K562 (cell line): ENCODE data around the gene VPS45. TPM values are rescaled to one million over a fixed set of nuclear protein-coding genes. Genes with fewer than 3 reads are reported as not detected.
A peak's percentile ranks its signal among the peaks of the same experiment; 100 is the strongest.

Source experiments
- ATAC-seq: fragments of 200-7000 bp; cut with Tn5 transposase; 3 replicates; pipeline ENCODE4 v1.9.1; 2020; ENCODE audit warnings: moderate library complexity
- BruUV-seq: library from RNA; stranded (reverse); fragments of 400-500 nt; replicated peaks from 2 replicates; lab custom pipeline; 2021; lab: Mats Ljungman, UMichigan
- CTCF ChIA-PET: fragments of 300-600 bp; formaldehyde crosslinking; extraction: SDS; loops from one replicate; lab custom pipeline; 2021; ENCODE audit warnings: low intra/inter-chr PET ratio; lab: Yijun Ruan, JAX
- POLR2A ChIA-PET: fragments of 300-600, 350-650 bp; sonication (Branson Sonifier 250); formaldehyde crosslinking; extraction: SDS; loops from one replicate; lab custom pipeline; 2021; ENCODE audit warnings: antibody characterized with exemption, inconsistent platforms; lab: Yijun Ruan, JAX
- DNase-seq, 4 experiments: peaks; one replicate each; pipeline versions ENCODE4 v3.0.0 to v3.0.0-alpha.2; 2011 to 2018; ENCODE audit warnings: low spot score in 3 of 4, mixed read lengths in 3 of 4; ENCODE audit errors: extremely low read depth in 1 of 4
- FAIRE-seq: peaks from 2 replicates; lab custom pipeline; 2011; peaks lifted over from hg19 to GRCh38; lab: Jason Lieb, UNC
- H2AFZ ChIP-seq: 2 replicates; pipeline ENCODE4 v1.6.0; 2011; ENCODE audit warnings: low read depth, low read length, control low read depth, inconsistent platforms
- H3K27ac ChIP-seq: fragments of 200-600 bp; 3 replicates; pipeline ENCODE4 v1.8.0; 2011; ENCODE audit warnings: low read depth, mild to moderate bottlenecking, control low read depth, inconsistent platforms, low read length, moderate library complexity, mixed read lengths; ENCODE audit errors: extremely low read depth
- H3K27me3 ChIP-seq, 2 experiments: fragments of 300-600 bp in 1 of 2; 2 replicates in 1 of 2; 3 replicates in 1 of 2; pipeline versions ENCODE4 v1.6.0 to v1.8.0; 2011; ENCODE audit warnings: inconsistent platforms in 2 of 2, low read length in 2 of 2, mild to moderate bottlenecking in 1 of 2, mixed read lengths in 1 of 2, moderate library complexity in 1 of 2; ENCODE audit not compliant: control insufficient read depth in 2 of 2, insufficient read depth in 2 of 2
- H3K36me3 ChIP-seq: fragments of 300-600 bp; 3 replicates; pipeline ENCODE4 v1.8.0; 2011; ENCODE audit warnings: mild to moderate bottlenecking, low read length, inconsistent platforms; ENCODE audit not compliant: control insufficient read depth, insufficient read depth
- H3K4me1 ChIP-seq, 2 experiments: fragments of 200-600 bp in 1 of 2; replicated peaks in 1 of 2; 2 replicates in 1 of 2; 3 replicates in 1 of 2; pipeline versions ENCODE4 v1.5.1 to v1.8.0; 2011; ENCODE audit warnings: inconsistent platforms in 2 of 2, low read length in 2 of 2, mild to moderate bottlenecking in 1 of 2, mixed read lengths in 1 of 2, moderate library complexity in 1 of 2; ENCODE audit not compliant: control insufficient read depth in 2 of 2, insufficient read depth in 2 of 2
- H3K4me2 ChIP-seq: 2 replicates; pipeline ENCODE4 v1.6.1; 2011; ENCODE audit warnings: low read length, control low read depth, inconsistent platforms, mixed read lengths; ENCODE audit not compliant: insufficient read depth
- H3K4me3 ChIP-seq: fragments of 200-600 bp; sonication (generic), shearing (Covaris generic); 2 replicates; pipeline ENCODE4 v1.5.1; 2016; ENCODE audit warnings: control low read depth, inconsistent platforms
- H3K79me2 ChIP-seq: fragments of 200-600 bp; 3 replicates; pipeline ENCODE4 v1.8.0; 2011; ENCODE audit warnings: low read length, inconsistent platforms; ENCODE audit not compliant: control insufficient read depth, insufficient read depth
- H3K9ac ChIP-seq, 2 experiments: 2 replicates each; pipeline versions ENCODE4 v1.6.0 to v1.6.1; 2011; ENCODE audit warnings: low read depth in 2 of 2, low read length in 2 of 2, control low read depth in 1 of 2, inconsistent platforms in 1 of 2, mild to moderate bottlenecking in 1 of 2, mixed read lengths in 1 of 2; ENCODE audit not compliant: insufficient read depth in 1 of 2
- H3K9me1 ChIP-seq: one replicate; pipeline ENCODE4 v1.6.0; 2011; ENCODE audit warnings: inconsistent platforms, mild to moderate bottlenecking, low read length, moderate library complexity; ENCODE audit not compliant: control insufficient read depth, insufficient read depth
- H3K9me3 ChIP-seq: replicated peaks from 2 replicates; pipeline ENCODE4 v1.5.1; 2011; ENCODE audit warnings: low read depth, low read length, inconsistent platforms; ENCODE audit not compliant: control insufficient read depth, insufficient read depth
- H4K20me1 ChIP-seq: replicated peaks from 2 replicates; pipeline ENCODE4 v1.6.1; 2011; ENCODE audit warnings: low read length, inconsistent platforms, mixed read lengths; ENCODE audit not compliant: control insufficient read depth, insufficient read depth
- CHD1 ChIP-seq: fragments of 200-600 bp; sonication (generic); IDR thresholded peaks from one replicate; pipeline ENCODE4 v1.6.1; 2012; ENCODE audit warnings: mild to moderate bottlenecking, moderate library complexity, low read length, inconsistent platforms
- COPS2 ChIP-seq: fragments of 450-650 bp; conservative IDR thresholded peaks from 2 replicates; pipeline ENCODE4 v1.6.1; 2016; ENCODE audit warnings: mild to moderate bottlenecking, moderate library complexity
- MTA2 ChIP-seq: fragments of 450-650 bp; IDR thresholded peaks from 2 replicates; pipeline ENCODE4 v1.6.1; 2016; ENCODE audit warnings: low read depth
- TAF9B ChIP-seq: fragments of 450-650 bp; IDR thresholded peaks from 2 replicates; pipeline ENCODE4 v1.6.1; 2018; ENCODE audit warnings: mild to moderate bottlenecking; ENCODE audit not compliant: partially characterized antibody
- ZBTB7A ChIP-seq: IDR thresholded peaks from 2 replicates; pipeline ENCODE4 v1.6.1; 2011; ENCODE audit warnings: low read depth, mild to moderate bottlenecking, low read length, moderate library complexity, borderline replicate concordance; ENCODE audit not compliant: control insufficient read depth
- ZHX1 ChIP-seq: fragments of 150-350 bp; conservative IDR thresholded peaks from 2 replicates; pipeline ENCODE4 v1.6.1; 2014; ENCODE audit warnings: low read length
- ZNF232 ChIP-seq: sonication (generic); formaldehyde crosslinking; IDR thresholded peaks from 2 replicates; pipeline ENCODE4 v1.8.0; 2022; ENCODE audit warnings: mild to moderate bottlenecking, missing genetic modification reagents
- ZNF274 ChIP-seq: IDR thresholded peaks from 2 replicates; pipeline ENCODE4 v1.6.1; 2011; ENCODE audit warnings: low read depth, mild to moderate bottlenecking, low read length, moderate library complexity, borderline replicate concordance
- ZNF511 ChIP-seq: sonication (generic); formaldehyde crosslinking; IDR thresholded peaks from 2 replicates; pipeline ENCODE4 v1.8.0; 2022; ENCODE audit warnings: mild to moderate bottlenecking, missing genetic modification reagents
- WGBS: fragments of 100-300 bp; shearing (Covaris generic); methylation state at CpG from one replicate; pipeline ENCODE4 v1.1.6; 2016; ENCODE audit warnings: low coverage, mixed read lengths; ENCODE audit not compliant: insufficient coverage; ENCODE audit errors: missing lambda C conversion rate; 5-methylcytosine and 5-hydroxymethylcytosine counted together
- in situ Hi-C: fragments of 300-500 bp; cut with MboI; formaldehyde crosslinking; loops from 4 replicates; pipeline ENCODE4 v1.15.0; 2018; ENCODE audit warnings: inconsistent platforms, mixed read lengths
- intact Hi-C: fragments of 100-400 bp; cut with micrococcal nuclease; formaldehyde crosslinking; loops from 2 replicates; pipeline ENCODE4 v1.14.2; 2022
- polyA plus RNA-seq, 8 experiments: library from polyadenylated mRNA; depleted of rRNA in 4 of 8; stranded (reverse) in 5 of 8; unstranded in 3 of 8; fragments of >200 nt; fragmentation: Nextera tagmentation in 2 of 8; fragmentation: Illumina TruSeq in 1 of 8; extraction: Ambion mirVana in 2 of 8; extraction: Trizol in 1 of 8; gene quantifications; 2 replicates each; pipeline versions ENCODE4 v1.2.1 to v1.2.3, GENCODE V29; 2011 to 2014; ENCODE audit warnings: inconsistent platforms in 1 of 8, missing spikeins in 1 of 8
- total RNA-seq, 7 experiments: library from RNA; depleted of rRNA in 6 of 7; stranded (reverse); fragments of >200 nt in 6 of 7; fragmentation: Illumina TruSeq in 2 of 7; extraction: Trizol in 2 of 7; gene quantifications; 2 replicates each; pipeline versions ENCODE4 v1.2.1 to v1.2.3, GENCODE V29; 2011 to 2021; ENCODE audit warnings: low replicate concordance in 1 of 7
- TF ChIP-seq, protein P1 (sequence below): sonication (generic); formaldehyde crosslinking; IDR thresholded peaks from 2 replicates; pipeline ENCODE4 v1.8.0; 2022; ENCODE audit warnings: mild to moderate bottlenecking, missing genetic modification reagents
- TF ChIP-seq, protein P2 (sequence below): fragments of 450-650 bp; IDR thresholded peaks from 2 replicates; pipeline ENCODE4 v1.6.1; 2016; ENCODE audit warnings: missing biosample characterization, missing genetic modification characterization

VPS45 gene
- total and polyA plus RNA-seq, 9 of the 15 experiments (the other 6 are each of a cell fraction or from before 2014, with no cell fraction given) = 17.9 to 48.2 (median 34.4) TPM

DNA sequence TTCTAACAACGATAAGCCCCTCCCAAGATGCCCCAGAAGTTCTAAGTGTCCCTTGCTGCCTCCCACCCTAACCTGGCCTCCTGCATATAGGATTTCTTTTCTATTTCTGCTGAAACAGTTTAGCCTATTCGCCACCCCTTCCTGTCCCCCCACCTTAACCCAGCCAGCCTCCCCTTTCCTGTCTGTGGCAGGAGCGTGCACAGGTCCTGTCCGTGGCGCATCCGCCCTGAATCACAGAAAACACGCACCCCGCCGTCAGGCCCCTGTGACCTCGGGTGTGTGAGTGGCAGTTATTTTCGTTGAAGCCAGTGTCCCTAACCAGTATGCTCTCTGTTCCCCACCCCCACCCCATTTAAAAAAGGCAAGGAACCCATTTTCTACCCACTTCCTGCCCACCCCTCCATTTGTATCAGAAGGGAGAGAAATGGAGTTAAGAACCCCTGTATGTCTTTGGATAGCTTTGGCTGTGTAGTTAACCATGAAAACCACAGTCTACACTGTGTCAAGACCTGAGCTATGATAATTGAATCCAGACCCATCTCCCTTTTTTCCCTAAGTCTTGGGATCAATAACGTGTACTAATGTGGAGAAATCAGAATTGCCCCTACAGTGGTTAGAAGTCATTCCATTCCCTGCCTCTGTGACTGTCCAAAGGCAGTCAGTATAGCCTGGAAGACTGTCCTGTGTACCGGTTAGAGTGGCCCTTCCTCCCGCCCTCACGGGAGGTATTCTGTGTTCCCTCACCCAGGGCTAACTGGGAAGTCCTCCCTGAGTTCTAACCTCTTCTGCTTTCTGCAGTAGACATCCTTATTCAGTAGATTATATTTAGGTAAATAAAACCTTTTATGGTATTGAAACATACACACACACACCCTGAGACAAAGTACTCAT lies 84.0 kb downstream of the VPS45 start:
- BruUV-seq = TSS peak; percentile 38
- no peak for ATAC-seq
- POLR2A ChIA-PET = interaction anchor here (0.7 to 5.3 kb wide), 4 partner anchors 10 to 264 kb away, joined by 3 to 57 read pairs (median 4); a partner anchor contains a TSS
- FAIRE-seq = no peak
- Histone ChIP-seq H2AFZ (no peak overlapping the region), H3K4me1 (peaks cover 16 to 24% of the 10 kb centered on the region in 2 experiments; a peak in 4 of 5 replicates), H3K79me2 (peaks cover 5% of the 10 kb centered on the region; the same call in 1 of the 3 replicates), H3K9me3 (no peaks in the 10 kb centered on the region), H3K27me3 (no peaks in the 10 kb centered on the region), H3K9ac (peak overlapping the region; percentile 58 to 92; a peak in 2 of 4 replicates), H3K4me3 (peak overlapping the region; percentile 53; the same call in 1 of the 2 replicates), H3K36me3 (peaks cover 6% of the 10 kb centered on the region; the same call in 1 of the 3 replicates), H3K27ac (no peak overlapping the region), H3K4me2 (peak overlapping the region; percentile 60), H3K9me1 (no peaks in the 10 kb centered on the region), H4K20me1 (no peaks in the 10 kb centered on the region; the same call in 1 of the 2 replicates)
- WGBS = 67% methylated on average over 15 of the region's 15 CpGs
- intact Hi-C loops = no loop called here
- TF ChIP-seq, protein P1, sequence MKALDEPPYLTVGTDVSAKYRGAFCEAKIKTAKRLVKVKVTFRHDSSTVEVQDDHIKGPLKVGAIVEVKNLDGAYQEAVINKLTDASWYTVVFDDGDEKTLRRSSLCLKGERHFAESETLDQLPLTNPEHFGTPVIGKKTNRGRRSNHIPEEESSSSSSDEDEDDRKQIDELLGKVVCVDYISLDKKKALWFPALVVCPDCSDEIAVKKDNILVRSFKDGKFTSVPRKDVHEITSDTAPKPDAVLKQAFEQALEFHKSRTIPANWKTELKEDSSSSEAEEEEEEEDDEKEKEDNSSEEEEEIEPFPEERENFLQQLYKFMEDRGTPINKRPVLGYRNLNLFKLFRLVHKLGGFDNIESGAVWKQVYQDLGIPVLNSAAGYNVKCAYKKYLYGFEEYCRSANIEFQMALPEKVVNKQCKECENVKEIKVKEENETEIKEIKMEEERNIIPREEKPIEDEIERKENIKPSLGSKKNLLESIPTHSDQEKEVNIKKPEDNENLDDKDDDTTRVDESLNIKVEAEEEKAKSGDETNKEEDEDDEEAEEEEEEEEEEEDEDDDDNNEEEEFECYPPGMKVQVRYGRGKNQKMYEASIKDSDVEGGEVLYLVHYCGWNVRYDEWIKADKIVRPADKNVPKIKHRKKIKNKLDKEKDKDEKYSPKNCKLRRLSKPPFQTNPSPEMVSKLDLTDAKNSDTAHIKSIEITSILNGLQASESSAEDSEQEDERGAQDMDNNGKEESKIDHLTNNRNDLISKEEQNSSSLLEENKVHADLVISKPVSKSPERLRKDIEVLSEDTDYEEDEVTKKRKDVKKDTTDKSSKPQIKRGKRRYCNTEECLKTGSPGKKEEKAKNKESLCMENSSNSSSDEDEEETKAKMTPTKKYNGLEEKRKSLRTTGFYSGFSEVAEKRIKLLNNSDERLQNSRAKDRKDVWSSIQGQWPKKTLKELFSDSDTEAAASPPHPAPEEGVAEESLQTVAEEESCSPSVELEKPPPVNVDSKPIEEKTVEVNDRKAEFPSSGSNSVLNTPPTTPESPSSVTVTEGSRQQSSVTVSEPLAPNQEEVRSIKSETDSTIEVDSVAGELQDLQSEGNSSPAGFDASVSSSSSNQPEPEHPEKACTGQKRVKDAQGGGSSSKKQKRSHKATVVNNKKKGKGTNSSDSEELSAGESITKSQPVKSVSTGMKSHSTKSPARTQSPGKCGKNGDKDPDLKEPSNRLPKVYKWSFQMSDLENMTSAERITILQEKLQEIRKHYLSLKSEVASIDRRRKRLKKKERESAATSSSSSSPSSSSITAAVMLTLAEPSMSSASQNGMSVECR (CRISPR knock-in tag) = no peak
- TF ChIP-seq, protein P2, sequence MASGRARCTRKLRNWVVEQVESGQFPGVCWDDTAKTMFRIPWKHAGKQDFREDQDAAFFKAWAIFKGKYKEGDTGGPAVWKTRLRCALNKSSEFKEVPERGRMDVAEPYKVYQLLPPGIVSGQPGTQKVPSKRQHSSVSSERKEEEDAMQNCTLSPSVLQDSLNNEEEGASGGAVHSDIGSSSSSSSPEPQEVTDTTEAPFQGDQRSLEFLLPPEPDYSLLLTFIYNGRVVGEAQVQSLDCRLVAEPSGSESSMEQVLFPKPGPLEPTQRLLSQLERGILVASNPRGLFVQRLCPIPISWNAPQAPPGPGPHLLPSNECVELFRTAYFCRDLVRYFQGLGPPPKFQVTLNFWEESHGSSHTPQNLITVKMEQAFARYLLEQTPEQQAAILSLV (tag) = no peak
- TF ChIP-seq TAF9B = no peak
- TF ChIP-seq ZHX1 = no peak
- peak; percentile 17; the same call in 1 of the 2 replicates for TF ChIP-seq ZBTB7A
- no peak for TF ChIP-seq COPS2
- TF ChIP-seq ZNF274 = no peak
- peak; percentile 5 for TF ChIP-seq CHD1
- TF ChIP-seq MTA2 = no peak
- TF ChIP-seq ZNF511 (CRISPR knock-in tag) = no peak
- no peak for TF ChIP-seq ZNF232 (CRISPR knock-in tag)
- CTCF ChIA-PET = no interaction called here
- peak in 1 of 4 experiments; percentile 12 for DNase-seq
- in situ Hi-C loops = no loop called here
